PC-9 (cell line): ENCODE results near the gene WFIKKN1. TPM values are rescaled to one million over a fixed set of nuclear protein-coding genes. Genes with fewer than 3 reads are reported as not detected.
"Not testable (repeated sequence)": the region's sequence is repeated elsewhere in the genome, so short reads cannot be mapped to it uniquely, and the experiment has no call there.

Source experiments
- BruUV-seq: library from RNA; stranded (reverse); fragments of 400-500 nt; replicated peaks from 2 replicates; lab custom pipeline; 2021; lab: Mats Ljungman, UMichigan
- CTCF ChIA-PET: fragments of 300-600 bp; sonication (Branson Sonifier 250); formaldehyde crosslinking; loops from one replicate; lab custom pipeline; 2022; ENCODE audit warnings: antibody characterized with exemption; lab: Charles Lee
- POLR2A ChIA-PET: fragments of 300-600 bp; sonication (Branson Sonifier 250); formaldehyde crosslinking; loops from one replicate; lab custom pipeline; 2022; ENCODE audit warnings: antibody characterized with exemption; ENCODE audit not compliant: unreplicated experiment; lab: Charles Lee
- DNase-seq, 2 experiments: peaks; one replicate each; pipeline versions ENCODE4 v3.0.0 to v3.0.0-alpha.2; 2015 to 2022; ENCODE audit warnings: mixed read lengths in 1 of 2
- H2AFZ ChIP-seq: fragments of 200-600 bp; sonication (generic); 2 replicates; pipeline ENCODE4 v1.8.1; 2017; ENCODE audit warnings: antibody characterized with exemption
- H3F3A ChIP-seq: fragments of 200-600 bp; sonication (generic); 2 replicates; pipeline ENCODE4 v1.8.1; 2017; ENCODE audit warnings: antibody characterized with exemption, mild to moderate bottlenecking, low read depth; ENCODE audit not compliant: insufficient read depth
- H3K27ac ChIP-seq: fragments of 200-600 bp; sonication (generic); 2 replicates; pipeline ENCODE4 v1.6.1; 2016; ENCODE audit warnings: mixed run types
- H3K27me3 ChIP-seq: fragments of 200-600 bp; sonication (generic); 2 replicates; pipeline ENCODE4 v1.6.1; 2016; ENCODE audit warnings: low read depth, mixed run types; ENCODE audit not compliant: insufficient read depth
- H3K36me3 ChIP-seq: fragments of 200-600 bp; sonication (generic); 2 replicates; pipeline ENCODE4 v1.6.1; 2016; ENCODE audit warnings: low read depth, mixed run types
- H3K4me1 ChIP-seq: fragments of 200-600 bp; sonication (generic); replicated peaks from 2 replicates; pipeline ENCODE4 v1.6.1; 2016; ENCODE audit warnings: mixed run types; ENCODE audit not compliant: insufficient read depth
- H3K4me2 ChIP-seq: fragments of 200-600 bp; sonication (generic); 2 replicates; pipeline ENCODE4 v1.6.1; 2017; ENCODE audit warnings: mixed run types
- H3K4me3 ChIP-seq: fragments of 200-600 bp; sonication (generic); 2 replicates; pipeline ENCODE4 v1.6.1; 2016; ENCODE audit warnings: mixed run types
- H3K79me2 ChIP-seq: fragments of 200-600 bp; sonication (generic); 2 replicates; pipeline ENCODE4 v1.6.1; 2017; ENCODE audit warnings: low read depth, mixed run types
- H3K9me2 ChIP-seq: fragments of 200-600 bp; sonication (generic); 2 replicates; pipeline ENCODE4 v1.8.1; 2017; ENCODE audit warnings: mild to moderate bottlenecking; ENCODE audit not compliant: insufficient read depth
- H3K9me3 ChIP-seq: fragments of 200-600 bp; sonication (generic); 2 replicates; pipeline ENCODE4 v1.8.1; 2016; ENCODE audit warnings: low read depth; ENCODE audit not compliant: insufficient read depth
- H4K20me1 ChIP-seq: fragments of 200-600 bp; sonication (generic); 2 replicates; pipeline ENCODE4 v1.8.1; 2017; ENCODE audit not compliant: insufficient read depth
- CTCF ChIP-seq: fragments of 200-600 bp; sonication (generic); conservative IDR thresholded peaks from 2 replicates; pipeline ENCODE4 v1.6.1; 2017; ENCODE audit warnings: mixed run types, antibody characterized with exemption, mild to moderate bottlenecking, moderate library complexity
- EZH2 ChIP-seq: fragments of 200-600 bp; sonication (generic); IDR thresholded peaks from 2 replicates; pipeline ENCODE4 v1.8.0; 2017; ENCODE audit warnings: antibody characterized with exemption, low read depth
- intact Hi-C: fragments of 100-400 bp; cut with micrococcal nuclease; formaldehyde crosslinking; loops from one replicate; pipeline ENCODE4 v1.10.0; 2022; ENCODE audit not compliant: unreplicated experiment
- total RNA-seq: library from RNA; stranded (reverse); gene quantifications from 2 replicates; pipeline ENCODE4 v1.2.3, GENCODE V29; 2021

Gene WFIKKN1
- total RNA-seq, 1 experiment from 2014 or later = 6.9 TPM

DNA sequence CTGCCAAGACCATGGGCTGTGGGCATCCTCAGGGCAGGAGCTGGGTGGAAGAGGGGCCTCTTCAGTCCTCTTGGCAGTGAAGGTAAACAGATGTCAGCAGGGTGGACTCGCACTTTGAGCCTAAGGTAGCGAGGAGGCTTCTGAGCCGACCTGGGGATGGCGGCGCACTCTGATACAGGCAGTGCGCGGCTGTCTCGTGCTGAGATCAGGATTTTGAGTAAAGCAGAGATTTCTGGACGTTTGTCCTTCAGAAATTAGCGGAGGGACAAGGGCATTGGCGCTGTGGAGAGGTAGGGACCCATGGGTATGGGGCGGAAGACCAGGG, 34.1 kb upstream of the WFIKKN1 start:
- no peak for TF ChIP-seq EZH2
- no peak for TF ChIP-seq CTCF
- peaks cover 44% of the 10 kb centered on the region for H4K20me1 ChIP-seq

GRCh38 chr16:597655-598054, 33.1 kb upstream of the WFIKKN1 start:
- H3K9me2 ChIP-seq, BruUV-seq, DNase-seq, H2AFZ ChIP-seq, H3K9me3 ChIP-seq, POLR2A ChIA-PET, H3K27me3 ChIP-seq, H3K4me2 ChIP-seq, H3K27ac ChIP-seq, H3K4me3 ChIP-seq, intact Hi-C loops, CTCF ChIA-PET, H3K36me3 ChIP-seq: not testable (repeated sequence)
- Histone ChIP-seq H3K4me1 (peaks cover 19% of the 10 kb centered on the region), H3F3A (peaks cover 23% of the 10 kb centered on the region), H3K79me2 (peaks cover 43% of the 10 kb centered on the region), H4K20me1 (peaks cover 37% of the 10 kb centered on the region)

More for the DNA sequence above, 34.1 kb upstream of the WFIKKN1 start:
- Histone ChIP-seq H3F3A (peaks cover 33% of the 10 kb centered on the region), H3K9me2 (no peaks in the 10 kb centered on the region), H3K27me3 (no peaks in the 10 kb centered on the region), H3K36me3 (no peaks in the 10 kb centered on the region), H3K4me2 (no peak overlapping the region), H3K4me3 (no peak overlapping the region), H3K27ac (no peak overlapping the region), H3K79me2 (peaks cover 47% of the 10 kb centered on the region), H2AFZ (no peak overlapping the region), H3K4me1 (peaks cover 28% of the 10 kb centered on the region), H3K9me3 (no peaks in the 10 kb centered on the region)
- no peak for DNase-seq
- ChIA-PET CTCF (no interaction called here), POLR2A (no interaction called here)
- BruUV-seq = no TSS peak
- intact Hi-C loops = no loop called here

DNA sequence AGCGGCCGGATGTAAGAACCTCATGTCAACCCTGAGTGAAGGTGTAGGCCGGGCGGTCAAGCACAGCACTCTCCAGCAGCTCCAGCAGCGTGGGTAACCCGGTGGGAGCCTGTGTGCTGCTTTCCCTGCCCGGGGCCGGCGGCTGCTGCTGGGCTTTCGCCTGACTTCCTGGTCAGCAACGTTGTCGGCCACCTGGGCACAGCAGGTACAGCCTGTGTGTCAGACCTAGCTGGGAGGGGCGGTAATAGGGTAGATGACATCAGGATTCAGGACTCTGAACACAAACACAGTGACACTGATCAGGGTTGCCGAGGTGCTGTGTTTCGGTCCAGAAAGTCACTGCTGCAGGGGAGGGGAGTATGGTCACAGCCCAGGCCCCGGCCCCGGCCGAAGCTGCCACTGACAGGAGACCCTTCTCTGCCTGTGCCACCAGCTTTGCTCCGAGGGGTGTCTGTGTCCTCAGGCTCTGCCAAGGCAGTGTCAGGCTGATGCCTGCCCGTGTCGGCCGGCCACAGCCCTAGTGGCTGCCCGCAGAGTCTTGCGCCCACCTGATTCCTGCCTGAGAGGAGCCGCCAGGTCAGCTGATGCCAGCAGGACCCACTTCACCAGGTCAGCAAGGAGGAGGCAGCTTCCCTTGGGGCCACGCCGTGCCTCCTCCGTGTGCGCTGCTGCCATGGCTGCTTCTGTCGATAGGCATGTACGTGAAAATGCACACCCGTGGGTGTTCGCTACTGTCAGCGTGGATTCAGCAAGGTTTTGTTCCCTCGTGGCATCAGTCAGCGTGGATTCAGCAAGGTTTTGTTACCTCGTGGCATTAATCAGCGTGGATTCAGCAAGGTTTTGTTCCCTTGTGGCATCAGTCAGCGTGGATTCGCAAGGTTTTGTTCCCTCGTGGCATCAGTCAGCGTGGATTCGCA, 31.7 kb upstream of the WFIKKN1 start:
- intact Hi-C loops = no loop called here
- no peaks in the 10 kb centered on the region for H3K9me3 ChIP-seq
- peaks cover 39% of the 10 kb centered on the region for H3K79me2 ChIP-seq
- BruUV-seq = no TSS peak
- ChIA-PET CTCF (no interaction called here), POLR2A (no interaction called here)
- peaks cover 26% of the 10 kb centered on the region for H4K20me1 ChIP-seq
- H3K27me3 ChIP-seq = no peaks in the 10 kb centered on the region
- H3K36me3 ChIP-seq = no peaks in the 10 kb centered on the region
- no peak overlapping the region for H2AFZ ChIP-seq
- TF ChIP-seq EZH2 = no peak
- no peak for TF ChIP-seq CTCF
- DNase-seq = no peak
- H3K4me2 ChIP-seq = no peak overlapping the region
- H3K4me3 ChIP-seq = no peak overlapping the region
- H3K4me1 ChIP-seq = peaks cover 5% of the 10 kb centered on the region
- peaks cover 9% of the 10 kb centered on the region; the same call in 1 of the 2 replicates for H3F3A ChIP-seq
- H3K27ac ChIP-seq = no peak overlapping the region
- no peaks in the 10 kb centered on the region for H3K9me2 ChIP-seq
